NAMALWA (cell line): ENCODE measurements around the gene WNT8A.
A peak's percentile ranks its signal among the peaks of the same experiment; 100 is the strongest.
"Not testable (repeated sequence)": the region's sequence is repeated elsewhere in the genome, so short reads cannot be mapped to it uniquely, and the experiment has no call there.

Source experiments
- DNase-seq: peaks from one replicate; pipeline ENCODE4 v3.0.0-alpha.2; 2015; ENCODE audit warnings: low spot score

WNT8A gene, protein sequence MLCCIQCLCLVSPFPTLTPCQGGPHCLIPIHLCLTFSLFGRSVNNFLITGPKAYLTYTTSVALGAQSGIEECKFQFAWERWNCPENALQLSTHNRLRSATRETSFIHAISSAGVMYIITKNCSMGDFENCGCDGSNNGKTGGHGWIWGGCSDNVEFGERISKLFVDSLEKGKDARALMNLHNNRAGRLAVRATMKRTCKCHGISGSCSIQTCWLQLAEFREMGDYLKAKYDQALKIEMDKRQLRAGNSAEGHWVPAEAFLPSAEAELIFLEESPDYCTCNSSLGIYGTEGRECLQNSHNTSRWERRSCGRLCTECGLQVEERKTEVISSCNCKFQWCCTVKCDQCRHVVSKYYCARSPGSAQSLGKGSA

DNA sequence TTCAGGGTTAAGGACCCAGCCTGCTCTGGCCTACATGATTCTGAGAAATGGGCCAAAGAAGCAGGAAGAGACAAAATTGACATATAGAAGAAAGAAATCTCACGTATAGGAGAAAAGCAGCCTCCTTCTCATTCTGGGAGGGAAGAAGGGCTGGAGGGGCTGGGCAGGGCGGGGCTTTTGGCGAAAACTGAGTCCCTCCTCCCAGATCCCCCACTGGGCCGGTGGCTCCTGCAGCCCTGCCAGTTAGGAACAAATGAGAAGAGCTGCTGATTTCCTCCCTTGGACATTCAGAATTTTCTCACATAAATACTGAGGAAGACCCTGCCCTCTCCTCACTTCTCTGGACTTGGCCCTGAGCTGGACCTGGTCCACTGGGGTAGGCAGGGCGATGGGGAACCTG, at the start of gene WNT8A:
WNT8A (plus strand) TSS at position 332 of the 400 bp plus-strand sequence. CDS start 95 bp downstream, outside the sequence.
- no peak for DNase-seq

DNA sequence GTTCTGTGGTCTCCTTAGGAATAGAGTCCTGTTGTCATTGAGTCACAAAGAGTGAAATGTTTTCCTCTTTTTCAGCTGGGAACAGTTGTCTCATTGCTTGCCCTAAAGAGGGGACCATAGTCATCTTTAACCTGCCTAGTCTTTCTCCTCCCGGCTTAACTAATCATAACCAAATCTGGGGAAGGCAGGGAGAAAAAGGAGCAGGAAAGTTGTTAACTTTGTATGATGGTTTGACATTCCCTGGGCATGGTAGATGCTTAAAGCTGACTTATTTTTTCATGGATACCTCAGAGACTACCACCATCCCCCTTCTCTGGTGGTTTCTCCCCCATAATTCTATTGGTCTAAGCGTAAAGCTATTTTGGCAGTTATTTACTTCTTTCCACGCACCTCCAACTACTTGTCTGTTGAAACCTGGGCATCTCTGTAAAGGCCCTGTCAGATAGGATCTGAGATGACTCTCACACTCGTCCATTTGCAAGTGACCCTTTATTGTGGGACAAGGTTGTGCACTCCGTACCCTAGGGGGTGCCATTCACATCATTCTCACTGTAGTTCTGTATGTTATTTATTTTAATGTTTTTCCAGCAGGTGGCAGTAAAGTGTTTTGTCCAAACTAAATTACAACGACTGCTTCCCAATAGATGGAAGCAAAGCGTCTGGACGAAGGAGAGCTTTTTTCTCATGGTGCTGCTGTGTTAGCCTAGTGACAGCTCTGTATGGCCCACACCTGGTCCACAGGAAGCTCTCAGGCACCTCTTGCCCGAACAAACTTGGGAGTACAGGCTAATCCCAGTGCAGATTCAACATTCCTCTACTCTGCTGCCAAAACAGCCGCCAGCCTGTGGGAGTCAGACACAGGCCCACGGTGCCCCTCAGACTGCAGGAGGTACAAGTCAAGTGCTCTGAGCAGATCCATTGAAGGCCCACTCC, 48.0 kb upstream of the WNT8A start:
- DNase-seq = peak; percentile 93

DNA sequence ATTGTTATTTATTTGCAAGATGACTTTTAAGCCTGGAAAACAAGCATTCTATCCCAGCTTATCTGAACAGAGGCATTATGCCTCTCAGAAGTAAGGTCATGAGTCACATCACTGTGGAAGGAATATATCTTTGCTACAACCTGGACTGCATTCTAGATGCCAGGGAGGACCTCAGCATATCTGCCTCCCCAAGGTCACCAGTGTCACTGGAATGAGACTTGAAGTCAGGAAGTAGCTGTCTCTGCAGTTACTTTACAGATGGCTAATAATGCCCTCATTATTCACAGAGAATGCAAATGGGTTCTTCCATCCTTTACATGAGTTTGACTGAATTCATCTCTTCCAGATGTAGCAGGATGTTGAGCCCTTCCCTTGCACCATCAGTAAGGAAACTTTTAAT, 46.6 kb upstream of the WNT8A start:
- peak; percentile 27 for DNase-seq

DNA sequence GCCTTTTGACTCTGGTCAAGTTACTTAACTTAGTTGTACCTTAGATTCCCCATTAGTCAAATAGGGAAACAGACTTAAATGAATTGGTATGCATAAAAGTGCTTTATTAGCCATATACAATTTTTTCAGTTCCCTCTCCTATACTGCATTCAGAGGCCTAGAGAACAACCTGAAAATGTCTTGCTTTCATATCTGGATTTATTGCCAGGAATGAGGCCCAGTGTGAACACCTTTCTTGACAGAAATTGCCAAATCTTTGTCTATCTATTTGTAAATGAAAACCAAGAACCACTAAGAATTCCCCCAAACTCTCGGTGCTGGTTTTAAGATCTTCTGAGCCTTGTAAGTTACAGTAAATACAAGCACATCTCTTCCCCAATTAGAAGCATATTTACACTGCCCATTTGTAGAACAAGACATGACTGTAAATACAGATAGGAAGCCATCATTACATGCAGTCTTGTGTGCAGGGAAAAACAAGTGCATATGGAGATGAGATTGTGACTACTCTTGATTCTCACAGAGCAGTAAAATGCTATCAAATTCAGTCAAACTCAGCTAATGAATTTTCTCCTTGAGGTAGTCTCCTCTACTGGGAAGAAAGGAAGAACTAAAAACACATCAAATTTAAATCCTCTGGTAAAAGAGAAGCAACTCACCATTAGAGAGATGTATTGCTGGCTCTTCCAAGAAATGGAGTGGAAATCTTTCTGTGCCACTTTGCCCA, 45.8 kb upstream of the WNT8A start:
- no peak for DNase-seq

DNA sequence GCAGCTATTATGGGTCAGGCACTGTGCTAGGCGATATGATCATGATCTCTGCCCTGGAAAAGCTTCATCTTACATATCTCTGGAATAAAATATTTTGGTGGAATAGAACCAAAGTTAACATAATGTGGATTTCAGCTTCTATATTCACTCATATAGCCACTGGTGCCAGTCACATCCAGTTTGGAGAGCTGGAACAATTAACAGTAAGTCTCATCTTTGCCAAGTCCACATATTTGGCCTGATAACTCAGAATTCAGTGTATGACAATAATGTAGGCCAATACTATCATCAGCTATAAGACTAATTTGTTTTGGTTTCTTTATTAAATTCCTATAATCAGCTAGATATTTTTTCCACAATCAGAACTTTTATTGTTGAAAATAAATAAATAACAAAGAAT, 45.0 kb upstream of the WNT8A start:
- DNase-seq = no peak

DNA sequence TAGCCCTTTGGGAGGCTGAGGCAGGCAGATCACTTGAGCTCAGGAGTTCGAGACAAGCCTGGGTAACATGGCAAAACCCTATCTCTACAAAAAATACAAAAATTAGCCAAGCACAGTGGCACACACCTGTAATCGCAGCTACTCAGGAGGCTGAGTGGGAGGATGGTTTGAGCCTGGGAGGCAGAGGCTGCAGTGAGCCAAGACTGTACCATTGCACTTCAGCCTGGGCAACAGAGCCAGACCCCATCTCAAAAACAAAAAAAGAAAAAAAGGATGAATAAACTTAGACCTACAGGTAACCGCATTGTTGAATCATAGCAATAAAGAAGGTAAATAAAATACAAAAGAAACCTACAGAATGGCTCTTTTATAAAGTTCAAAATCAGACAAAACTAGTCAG, 38.5 kb upstream of the WNT8A start:
- DNase-seq = not testable (repeated sequence)

DNA sequence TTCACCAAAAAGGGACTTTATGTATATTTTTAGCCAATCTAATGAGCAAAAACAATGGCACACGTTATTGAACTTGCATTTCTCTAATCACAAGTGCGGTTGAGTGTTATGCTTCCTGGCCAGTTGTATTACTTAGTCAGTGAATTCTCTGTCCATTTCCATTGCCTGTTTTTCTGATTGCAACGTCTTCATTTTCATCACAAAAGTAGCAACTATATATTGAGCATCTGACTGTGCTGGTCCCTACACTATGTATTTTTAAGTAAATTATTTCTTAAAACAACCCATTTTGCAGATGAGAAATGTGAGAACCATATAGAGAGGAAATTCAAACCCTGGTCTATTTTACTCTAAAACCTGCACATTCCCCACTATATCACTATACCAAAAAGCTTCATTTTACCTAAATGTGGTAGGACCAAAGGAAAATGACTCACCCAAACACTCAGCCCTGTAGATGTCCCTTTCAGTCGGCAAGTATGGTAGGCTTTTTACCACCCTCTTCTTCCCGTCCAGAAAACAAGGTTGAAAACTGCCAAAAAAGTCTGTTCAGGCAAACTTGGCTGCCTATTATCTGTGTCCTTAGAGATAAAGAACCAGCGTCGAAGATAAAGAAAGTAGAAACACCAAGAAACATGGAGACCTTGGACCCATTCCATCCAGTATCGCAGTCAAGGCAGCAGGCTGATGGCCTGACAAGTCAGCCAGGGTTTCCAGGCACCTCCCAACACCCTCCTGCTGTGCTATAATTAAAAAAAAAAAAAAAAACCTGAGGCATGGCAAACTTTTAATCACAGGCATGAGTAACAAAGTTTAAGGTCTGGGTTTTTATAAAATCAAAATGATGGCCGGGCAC, 32.2 kb upstream of the WNT8A start:
- no peak for DNase-seq

DNA sequence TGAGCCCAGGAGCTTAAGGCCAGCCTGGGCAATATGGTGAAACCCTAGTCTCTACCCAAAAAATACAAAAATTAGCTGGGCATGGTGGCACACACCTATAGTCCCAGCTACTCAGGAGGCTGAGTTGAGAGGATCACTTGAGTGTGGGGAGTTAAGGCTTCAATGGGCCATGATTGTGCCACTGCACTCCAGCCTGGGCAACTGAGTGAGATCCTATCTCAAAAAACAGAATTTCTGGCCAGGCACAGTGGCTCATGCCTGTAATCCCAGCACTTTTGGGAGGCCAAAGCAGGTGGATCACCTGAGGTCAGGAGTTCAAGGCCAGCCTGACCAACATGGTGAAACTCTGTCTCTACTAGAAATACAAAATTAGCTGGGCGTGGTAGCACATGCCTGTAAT, 31.1 kb upstream of the WNT8A start:
- not testable (repeated sequence) for DNase-seq

DNA sequence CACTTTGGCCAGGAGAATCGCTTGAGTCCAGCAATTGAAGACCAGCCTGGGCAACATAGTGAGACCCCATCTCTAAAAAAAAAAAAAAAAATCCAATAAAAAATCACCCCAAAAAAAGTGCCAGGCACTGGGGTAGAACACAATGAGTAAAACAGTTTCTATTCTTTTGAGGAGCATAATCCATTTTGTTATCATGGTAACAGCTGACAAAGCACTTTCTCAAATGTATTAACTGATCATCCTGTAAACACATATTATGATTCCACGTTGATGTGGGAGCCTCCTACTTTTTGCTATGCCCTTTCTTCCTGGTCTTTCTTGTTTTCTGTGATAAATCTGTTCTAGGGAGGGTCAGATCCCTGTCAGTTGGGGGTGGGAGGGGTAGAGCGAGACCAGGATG, 30.3 kb upstream of the WNT8A start:
- DNase-seq = no peak

DNA sequence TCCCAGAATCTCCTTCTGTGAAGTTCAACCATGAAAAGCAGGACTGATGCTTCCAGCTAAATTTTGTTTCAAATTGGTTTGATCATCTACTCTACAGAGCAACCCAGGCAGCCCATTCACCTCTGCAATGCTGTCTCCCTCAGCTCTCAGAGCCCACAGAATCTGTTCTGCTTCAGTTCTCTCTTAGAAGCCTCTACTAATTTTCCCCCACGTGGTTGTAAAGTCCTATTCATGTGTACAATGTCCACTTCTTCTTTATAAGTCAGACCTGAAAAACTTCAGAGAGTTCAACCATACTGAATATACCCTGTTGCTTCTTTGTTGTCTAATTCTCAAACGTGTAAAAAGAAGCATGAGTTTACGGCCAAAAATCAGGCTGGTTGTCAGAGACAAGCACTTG, 29.6 kb upstream of the WNT8A start:
- no peak for DNase-seq

DNA sequence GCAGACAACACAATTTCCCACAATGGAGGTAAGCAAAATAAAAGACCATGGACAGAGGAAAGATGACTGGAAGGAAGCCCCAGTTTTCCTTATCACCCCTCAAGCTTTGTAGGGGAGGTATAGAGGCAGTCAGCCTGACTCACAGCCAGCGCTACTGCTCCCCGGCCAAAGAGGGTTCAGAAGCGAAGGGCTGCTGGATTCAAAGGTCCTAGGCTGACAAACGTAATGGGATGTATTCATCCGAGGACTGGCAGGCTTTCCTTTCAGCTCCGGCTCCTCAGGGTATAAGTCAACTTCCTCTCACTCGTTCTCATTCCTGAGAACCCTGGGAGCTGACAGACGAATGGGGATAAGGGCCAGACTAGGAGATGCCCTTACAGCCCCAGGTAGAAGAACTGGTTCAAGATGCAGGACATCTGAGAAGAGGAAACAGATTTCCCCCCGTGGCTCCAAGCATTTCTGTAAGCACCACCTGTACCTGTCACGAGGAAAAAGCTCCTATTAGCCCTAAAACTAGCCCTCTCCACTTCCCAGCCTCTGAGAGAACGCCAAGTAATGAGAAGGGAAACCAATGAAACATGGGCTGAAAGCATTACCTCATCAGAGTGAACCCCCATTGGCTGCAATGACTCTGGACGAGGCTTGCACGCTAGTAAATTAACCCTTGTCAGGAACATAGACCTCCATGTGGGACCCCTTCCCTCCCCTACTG, 28.8 kb upstream of the WNT8A start:
- no peak for DNase-seq

DNA sequence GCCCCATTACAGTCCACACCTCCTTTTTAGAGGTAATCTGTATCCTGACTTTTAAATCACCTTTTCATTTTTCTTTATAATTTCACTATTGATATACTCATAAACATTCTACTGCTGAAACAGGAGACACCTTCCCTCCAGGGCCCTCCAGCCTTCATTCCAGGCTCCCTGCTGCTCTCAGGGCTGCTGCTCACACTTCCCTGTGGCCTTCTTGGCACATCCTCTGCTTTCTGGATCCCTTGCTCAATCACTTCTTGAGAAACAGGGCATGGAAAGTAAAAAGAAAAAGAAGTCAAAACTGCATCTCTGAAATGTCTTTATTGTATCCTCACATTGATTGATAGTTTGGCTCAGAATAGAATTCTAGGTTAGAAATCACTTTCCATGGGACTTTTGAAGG, 19.3 kb upstream of the WNT8A start:
- no peak for DNase-seq

DNA sequence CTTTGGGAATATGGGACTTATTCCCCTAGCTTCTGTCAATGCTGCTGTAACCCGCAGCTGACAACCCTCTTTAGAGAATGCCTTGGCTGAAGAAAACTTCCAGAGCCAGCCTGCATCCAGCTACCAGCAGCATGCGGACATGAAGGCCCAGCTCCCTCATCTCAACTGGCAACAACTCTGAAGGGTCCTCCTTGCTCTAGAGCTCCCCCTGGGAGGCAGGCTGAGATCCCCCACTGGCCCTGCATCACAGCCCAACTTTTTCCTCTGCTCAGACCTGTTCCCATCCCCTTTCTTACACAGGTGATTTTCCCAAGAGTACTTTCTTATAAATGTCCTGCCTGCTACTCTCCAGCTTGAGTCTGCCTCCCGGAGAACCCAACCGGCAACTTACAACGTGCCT, 18.7 kb upstream of the WNT8A start:
- peak; percentile 38 for DNase-seq

DNA sequence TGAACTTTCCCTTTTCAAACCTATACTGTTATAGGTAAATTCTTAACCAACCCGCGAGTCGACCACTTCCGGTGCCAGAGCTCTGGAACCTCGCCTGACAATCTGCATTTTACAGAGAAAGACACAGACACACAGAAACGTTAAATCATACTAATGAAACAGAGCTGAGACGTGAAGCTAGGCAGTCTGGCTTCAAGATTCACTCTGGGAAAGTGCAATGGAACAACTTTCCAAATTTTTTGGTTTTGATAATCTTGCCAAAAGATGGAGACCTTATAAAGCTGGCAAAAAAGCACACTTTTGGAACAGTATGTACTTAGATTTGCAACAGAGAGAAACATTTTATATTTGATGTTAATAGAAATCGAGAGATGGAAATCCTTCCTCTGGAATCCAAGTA, 15.9 kb upstream of the WNT8A start:
- DNase-seq = no peak

DNA sequence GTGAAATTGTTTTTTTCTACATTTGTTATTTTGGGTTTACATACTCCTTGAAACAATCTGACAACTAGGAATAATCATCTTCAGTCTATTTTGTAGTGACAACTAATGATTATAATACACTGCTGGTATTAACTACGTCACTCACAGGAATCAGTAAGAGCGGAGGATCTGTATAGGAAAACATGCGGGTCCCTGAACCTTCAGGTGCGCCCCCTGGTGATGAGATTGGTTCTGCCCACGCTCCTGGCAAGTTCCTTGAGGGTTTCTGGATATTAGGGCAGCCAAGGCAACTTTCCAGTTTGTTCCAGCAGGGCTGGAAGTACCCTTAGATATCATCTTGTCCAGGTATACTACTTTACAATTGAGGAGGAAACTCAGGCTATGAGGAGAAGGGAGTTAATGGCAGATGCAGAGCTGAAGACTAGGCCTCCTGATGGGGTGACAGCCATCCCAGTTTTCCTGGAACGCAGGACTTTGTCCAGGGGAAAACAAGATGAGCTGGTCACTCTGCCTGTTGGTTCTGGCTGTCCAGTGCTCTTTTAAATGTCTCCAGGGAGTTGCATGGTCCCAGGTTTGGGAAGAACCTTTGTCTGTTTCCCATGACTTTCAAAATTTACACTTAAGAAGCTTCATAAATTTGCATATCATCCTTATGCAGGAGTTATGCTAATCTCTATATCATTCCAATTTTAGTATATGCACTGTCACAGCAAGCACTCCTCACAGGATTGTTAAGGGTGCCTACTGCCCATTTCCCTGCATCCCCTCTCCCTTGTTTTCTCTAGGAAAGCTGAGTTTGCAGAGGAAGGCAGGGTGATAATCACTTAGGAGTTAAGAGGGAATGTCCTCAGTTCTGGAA, 14.9 kb upstream of the WNT8A start:
- peak; percentile 78 for DNase-seq

DNA sequence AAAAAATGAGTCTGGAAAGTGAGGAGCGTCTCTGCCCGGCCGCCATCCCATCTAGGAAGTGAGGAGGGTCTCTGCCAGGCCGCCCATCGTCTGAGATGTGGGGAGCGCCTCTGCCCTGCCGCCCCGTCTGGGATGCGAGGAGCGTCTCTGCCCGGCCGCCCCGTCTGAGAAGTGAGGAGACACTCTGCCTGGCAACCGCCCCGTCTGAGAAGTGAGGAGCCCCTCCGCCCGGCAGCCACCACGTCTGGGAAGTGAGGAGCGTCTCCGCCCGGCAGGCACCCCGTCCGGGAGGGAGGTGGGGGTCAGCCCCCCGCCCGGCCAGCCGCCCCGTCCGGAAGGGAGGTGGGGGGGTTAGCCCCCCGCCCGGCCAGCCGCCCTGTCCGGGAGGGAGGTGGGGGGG, 13.8 kb upstream of the WNT8A start:
- DNase-seq = not testable (repeated sequence)

DNA sequence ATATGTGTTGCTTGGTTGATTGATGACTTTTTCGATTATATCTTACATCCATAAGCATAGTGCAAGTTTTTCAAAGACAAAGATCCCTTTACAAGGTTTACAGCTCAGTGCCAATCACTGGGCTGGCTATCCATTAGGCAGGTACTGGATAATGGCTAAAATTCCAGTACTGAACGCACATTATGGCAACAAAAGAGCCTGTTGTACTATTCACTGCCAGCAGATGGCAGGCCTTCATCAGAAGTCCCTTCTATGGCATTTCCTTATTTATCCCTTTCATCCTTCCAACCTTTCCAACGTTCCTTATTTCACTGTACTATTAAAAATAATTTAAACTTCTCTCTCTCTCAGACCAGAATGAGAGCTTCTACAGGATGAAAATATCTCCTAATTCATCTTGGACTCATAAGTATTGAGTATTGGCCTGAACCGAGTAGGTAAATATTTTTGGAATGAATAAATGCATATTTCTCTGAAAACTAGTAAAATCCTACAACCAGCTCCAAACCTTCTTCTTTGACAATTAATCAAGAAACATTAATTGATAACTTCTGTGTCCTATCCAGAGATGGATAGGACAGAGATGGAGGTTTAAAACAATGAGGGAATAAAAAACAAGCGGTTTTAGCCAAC, 6.7 kb upstream of the WNT8A start:
- DNase-seq = peak; percentile 71

DNA sequence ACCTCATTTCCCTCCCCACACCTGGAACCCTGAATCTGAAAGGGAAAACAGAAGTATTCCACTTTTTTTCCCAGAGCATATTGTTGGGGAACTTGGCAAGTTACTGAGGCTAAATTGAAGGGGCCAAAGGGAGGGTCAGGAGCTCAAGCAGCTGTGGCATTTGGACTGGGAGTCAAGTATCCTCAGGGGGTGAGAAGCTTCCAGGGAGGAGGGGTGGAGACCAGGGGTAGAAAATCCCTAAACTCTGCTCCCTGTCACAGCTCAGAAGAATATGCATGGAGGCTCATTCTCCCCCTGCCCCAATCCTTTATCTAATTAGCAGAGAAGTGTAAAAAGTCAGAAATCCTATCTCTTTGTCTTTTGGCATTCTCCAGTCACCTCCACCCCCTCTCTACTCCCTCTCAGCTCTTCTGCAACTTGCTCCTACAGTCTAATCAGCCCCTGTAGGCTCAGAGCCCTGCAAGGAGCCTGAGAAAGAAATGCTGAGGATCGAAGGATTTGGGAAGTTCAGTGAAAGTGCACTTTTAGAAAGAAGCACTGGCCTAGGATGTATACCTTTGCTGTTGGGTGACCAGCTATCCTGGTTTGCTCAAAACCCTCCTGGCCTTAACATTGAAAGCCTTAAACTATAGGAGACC, 5.7 kb upstream of the WNT8A start:
- no peak for DNase-seq

DNA sequence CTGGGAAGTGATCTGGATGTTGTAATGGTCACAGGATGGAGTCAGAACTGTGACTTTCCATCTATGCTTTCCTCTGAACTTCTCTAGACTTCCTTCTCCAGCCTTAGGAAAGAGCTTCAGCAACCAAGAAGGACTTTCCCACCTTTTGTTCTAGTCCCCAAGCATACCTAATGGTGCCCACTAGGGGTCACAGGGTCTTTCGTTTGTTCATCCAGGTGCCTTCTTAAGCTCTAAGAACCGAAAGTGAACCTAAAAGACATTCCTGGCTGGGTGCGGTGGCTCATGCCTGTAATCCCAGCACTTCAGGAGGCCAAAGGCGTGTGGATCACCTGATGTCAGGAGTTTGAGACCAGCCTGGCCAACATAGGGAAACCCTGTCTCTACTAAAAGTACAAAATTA, 1.8 kb upstream of the WNT8A start:
- peak; percentile 25 for DNase-seq
